T-helper 2 cell (primary cell): ENCODE results near the gene AP2B1.
"Not testable (repeated sequence)": the region's sequence is repeated elsewhere in the genome, so short reads cannot be mapped to it uniquely, and the experiment has no call there.

Source experiments
- DNase-seq, 5 experiments: peaks; one replicate each; pipeline versions ENCODE4 v3.0.0 to v3.0.0-alpha.2; 2012 to 2022

The AP2B1 gene

DNA sequence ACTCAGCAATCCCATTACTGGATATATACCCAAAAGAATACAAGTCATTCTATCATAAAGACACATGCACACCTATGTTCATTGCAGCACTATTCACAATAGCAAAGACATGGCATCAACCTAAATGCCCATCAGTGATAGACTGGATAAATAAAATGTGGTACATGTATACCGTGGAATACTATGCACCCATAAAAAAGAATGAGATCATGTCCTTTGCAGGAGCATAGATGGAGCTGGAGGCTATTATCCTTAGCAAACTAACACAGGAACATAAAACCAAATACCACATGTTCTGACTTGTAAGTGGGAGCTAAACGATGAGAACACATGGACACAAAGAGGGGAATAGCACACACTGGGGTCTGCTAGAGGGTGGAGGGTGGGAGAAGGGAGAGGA lies 116.2 kb downstream of the AP2B1 start:
- DNase-seq, result not testable (repeated sequence)

DNA sequence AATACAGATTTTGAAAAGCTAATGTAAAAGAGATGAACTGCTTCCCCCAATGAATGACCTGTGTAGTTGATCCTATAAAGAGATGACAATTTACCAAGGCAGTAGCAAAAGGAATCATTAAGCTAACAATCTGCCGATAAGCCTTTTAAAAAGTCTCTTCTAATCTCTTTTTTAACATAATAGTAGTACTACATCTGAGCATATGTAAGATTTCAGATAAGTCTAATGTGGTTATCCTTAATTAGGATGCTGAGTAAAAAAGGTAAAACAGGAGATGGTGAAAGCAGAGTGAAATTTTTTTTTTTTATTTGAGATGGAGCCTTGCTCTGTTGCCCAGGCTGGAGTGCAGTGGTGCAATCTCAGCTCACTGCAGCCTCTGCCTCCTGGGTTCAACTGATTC lies 118.1 kb downstream of the AP2B1 start:
- DNase-seq, result no peak

DNA sequence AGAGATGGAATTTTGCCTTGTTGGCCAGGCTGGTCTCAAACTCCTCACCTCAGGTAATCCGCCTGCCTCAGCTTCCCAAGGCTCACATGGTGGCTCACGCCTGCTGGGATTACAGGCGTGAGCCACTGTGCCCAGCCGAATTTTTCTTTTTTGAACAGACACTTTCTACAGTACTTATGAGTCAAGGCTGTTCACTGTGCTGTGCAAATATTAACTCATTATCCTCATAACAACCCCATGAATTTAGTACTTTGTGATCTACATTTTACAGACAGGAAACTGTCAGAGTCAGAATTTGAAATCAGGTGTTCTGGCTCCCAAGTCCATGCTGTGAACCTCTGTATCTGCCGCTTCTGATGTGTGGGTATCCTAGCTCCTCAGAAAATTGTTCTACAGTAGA lies 118.6 kb downstream of the AP2B1 start:
- DNase-seq, result no peak

DNA sequence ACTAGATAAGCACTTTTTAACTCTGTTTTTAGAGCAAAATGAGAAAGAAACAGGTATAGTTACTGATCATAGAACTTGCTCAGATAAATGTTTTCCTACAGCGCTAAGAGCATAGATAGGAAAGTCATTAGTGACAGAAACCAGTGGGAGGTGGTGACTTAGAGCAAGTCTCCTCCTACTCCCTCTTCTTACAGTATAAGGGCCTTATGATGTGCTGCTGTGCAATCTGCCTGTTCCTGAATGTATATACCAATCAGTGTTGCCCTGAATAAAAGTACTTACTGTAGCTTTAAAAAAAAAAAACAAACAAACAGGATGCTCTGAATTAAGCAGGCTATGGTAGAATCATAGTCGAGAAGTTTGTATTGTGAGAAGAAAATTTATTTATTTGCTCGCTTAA lies 121.0 kb downstream of the AP2B1 start:
- peak in 1 of 5 experiments; percentile 41 for DNase-seq

DNA sequence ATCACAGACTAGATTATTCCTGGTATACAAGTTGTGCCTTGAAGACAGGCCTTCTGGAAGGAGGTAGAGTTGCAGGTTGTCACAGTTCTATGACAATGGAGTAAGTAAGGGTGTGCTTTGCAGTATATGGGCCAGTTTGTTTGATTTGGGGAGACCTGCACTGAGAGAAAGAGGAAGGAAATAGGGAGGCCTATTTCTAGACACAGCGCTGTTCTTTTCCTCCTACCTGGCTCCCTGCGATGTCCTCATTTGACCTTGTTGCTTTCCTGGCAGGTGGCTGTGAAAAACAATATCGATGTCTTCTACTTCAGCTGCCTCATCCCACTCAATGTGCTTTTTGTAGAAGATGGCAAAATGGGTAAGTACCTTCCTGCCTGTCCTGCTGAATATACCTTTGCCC lies 121.8 kb downstream of the AP2B1 start:
- no peak for DNase-seq

DNA sequence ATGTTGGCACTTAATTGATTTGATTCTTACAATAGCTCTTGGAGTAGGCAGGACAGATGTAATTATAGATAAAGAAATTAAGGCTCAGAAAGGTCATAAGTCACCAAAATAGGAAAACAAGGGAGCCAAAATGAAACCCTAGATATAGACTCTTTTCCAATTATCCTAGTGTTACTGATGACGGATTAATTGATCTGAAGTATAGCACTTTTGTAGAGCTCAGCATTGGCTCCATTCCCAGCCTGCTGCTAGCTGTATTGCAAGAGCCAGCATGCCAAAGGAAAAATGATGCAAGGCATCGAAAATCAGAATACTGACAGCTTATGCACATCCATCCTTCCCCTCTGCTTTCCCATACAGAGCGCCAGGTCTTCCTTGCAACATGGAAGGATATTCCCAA lies 122.8 kb downstream of the AP2B1 start:
- DNase-seq, result no peak

DNA sequence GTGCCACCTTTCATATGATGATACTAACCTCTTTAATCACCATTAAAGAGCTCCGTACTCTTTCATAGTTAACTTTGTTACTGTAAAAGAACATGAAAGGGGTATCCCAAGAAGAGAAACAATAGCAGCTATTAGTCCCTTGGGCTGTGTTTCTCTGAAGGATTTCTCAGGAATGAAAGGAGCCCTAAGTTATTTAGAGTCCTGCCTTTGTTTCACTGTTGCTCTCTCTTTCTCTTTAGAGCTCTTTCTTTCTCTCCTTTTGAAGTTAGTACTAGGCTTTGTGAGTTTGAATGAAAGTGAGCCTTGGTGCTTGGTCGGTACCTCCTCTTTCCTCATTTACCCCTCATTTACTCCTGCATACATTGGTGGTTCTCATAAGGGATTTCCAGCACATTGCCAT lies 123.8 kb downstream of the AP2B1 start:
- DNase-seq, result no peak

DNA sequence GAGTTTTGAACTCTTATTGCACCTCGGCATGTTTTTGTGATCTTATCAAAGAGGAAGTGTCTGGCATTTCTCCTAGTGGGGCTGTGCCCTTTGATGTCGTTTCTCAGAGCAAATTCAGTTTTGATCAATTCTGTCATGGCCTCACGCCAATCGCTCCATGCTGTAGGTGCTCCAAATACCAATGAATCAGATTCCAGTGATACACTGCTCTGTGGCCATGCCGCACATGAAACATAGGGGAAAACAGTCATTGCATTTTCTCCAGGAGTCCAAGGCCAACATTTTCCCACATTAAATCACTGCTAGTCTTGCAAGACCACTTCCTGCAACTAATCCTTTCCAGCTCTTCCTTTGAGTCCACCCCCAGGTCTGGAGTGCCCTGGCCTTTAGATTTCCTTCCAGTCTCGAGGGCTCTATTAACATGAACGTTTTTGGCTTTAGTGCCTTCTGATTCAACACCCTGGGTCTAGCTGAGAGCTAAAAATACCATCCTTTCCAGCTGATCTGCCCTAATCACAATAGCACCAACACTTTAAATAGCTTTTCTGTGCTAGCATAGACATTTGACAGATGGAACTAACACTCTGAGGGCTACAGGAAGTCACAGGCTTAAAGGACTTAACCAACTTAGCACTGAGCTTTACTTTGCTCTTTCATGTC lies 126.1 kb downstream of the AP2B1 start:
- no peak for DNase-seq

DNA sequence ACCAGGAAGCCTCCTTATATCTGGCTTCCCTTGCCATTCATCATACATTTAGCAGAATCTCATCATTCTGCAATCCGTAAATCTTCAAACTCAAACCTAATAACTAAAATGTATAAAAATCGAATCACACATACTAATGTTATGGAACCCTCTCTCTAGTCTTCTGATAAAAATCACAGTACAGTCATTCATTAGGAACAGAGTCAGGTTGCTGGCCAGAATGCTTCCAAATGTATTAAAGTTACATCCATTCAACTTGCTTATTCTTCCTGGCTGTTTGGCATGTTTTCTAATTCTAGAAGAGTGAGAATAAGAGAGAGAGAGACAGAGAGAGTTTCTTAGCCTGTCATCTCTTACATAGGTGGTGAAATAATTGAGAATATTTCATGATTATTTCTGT lies 127.9 kb downstream of the AP2B1 start:
- no peak for DNase-seq

DNA sequence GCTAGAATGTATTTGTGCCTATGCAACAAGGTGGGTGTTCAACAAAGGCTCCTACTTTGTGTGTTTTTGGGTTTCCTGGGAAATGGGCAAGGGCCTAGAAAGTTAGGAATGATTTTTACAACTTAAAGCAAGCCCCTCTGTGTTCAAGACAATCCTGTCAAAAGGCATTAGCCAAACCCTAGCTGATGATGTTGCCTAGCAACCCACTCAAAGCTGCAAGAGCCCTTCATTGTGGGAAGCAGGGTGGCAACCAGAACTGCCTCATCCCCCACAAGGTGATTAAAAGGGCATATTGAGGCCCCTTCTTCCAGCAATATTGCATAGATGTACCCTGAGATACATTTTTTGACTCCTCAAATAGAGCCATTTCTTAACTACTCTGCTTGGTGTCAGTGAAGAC lies 128.3 kb downstream of the AP2B1 start:
- DNase-seq, result no peak

DNA sequence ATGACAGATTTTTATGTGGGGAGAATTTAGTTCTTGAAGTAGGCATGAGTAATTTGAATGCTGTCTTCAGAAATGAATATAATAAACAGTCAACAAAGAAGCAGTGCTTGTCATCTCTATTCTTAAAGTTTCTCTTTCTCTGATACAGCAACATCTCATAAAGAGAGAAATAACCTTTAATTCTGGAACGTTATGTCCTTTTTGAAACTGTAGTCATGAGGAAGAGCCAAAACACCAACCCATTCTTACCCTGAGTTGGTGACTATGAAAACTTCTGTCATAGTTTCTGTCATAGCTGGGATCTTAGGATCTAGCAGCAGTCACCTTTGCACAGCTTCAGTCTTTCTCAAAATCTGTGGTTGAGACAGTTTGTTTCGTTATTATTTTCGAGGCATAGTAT lies 129.1 kb downstream of the AP2B1 start:
- DNase-seq, result no peak

DNA sequence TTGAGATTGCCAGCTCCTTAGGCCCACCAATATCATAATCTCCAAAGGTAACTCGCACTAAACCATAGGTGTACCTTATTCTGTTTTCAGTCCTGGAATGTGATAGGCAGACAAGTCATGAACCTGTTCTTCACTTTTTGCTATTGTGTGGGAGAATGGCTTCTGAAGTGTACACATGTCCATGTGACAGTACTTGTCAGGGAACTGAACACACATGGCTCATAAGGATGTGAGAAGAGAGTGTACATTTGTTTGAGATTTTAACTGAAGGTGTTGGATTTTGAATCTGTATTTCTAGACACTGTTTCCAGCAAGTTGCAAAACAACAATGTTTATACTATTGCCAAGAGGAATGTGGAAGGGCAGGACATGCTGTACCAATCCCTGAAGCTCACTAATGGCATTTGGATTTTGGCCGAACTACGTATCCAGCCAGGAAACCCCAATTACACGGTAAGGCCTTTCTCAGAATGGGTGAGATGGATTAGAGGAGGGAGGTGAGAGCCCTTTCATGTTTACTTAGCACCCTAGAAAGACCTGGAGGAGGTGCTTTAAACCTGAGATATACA lies 129.9 kb downstream of the AP2B1 start:
- DNase-seq, result no peak

DNA sequence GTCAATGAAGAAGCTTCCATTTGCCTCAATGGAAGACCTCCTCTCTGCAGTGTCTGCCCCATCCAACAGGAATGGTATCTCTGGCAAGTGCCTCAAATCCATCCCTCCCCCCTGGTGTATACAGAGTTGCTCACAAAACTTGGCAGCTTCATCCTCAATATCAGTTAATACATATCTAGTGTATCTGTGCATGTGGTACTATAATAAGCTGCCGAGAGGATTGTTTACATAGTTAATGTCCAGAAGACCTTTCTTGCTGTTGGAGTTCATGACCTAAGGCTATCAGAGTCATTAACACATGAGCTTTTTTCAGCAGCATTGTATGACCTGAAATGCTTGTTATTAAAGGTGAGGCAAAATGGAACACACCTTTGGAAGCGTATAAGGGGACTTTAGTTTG lies 130.4 kb downstream of the AP2B1 start:
- no peak for DNase-seq

DNA sequence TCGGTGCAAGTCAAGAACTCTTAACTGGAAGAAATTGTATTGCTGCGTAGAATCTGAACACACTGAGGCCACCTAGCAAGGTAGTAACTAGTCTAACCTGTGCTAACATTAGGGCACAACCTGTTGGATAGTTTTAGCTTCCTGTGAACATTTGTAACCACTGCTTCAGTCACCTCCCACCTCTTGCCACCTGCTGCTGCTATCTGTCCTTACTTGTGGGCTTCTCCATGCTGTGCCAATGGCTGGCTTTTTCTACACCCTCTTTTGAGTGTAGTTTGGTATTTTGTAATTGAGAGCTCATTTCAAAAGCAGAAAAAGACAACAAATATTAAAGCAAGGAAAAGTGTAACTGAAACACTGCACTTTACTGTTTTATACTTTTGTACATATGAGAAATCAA lies 136.6 kb downstream of the AP2B1 start:
- DNase-seq, result no peak

DNA sequence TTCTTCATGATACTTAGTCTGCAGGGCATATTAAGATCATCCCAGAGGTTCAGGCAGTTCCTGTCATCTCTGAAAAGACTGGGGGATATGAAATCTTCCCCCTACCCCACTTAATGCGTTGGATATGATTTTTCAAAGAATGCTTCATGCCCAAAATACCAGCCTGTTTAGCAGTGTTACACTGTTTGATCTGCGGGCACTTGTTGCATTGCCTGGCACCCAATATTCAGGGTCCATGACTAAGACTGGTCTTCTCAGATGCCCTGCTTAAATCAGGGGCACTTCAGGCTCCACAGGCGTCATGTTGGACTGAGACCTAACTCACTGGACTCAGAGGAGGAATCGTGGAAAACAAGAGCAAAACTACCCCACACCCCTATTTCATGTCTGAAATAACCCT lies 137.9 kb downstream of the AP2B1 start:
- no peak for DNase-seq

DNA sequence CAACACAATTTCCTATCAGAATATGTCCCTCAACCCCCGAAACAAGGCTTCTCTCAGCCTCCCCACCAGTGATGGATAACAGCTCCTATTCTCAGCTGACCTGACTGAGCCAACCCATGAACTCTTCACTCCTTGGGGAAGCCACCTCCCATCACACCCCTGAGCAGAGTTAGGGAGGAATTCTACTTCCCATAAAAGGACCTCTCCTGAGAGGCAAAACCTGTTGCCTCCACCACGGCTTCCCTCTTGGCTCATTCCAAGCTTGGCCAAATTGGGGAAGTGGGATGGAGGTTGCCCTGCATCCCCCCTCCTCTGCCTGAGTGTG lies 138.6 kb downstream of the AP2B1 start:
- no peak for DNase-seq

DNA sequence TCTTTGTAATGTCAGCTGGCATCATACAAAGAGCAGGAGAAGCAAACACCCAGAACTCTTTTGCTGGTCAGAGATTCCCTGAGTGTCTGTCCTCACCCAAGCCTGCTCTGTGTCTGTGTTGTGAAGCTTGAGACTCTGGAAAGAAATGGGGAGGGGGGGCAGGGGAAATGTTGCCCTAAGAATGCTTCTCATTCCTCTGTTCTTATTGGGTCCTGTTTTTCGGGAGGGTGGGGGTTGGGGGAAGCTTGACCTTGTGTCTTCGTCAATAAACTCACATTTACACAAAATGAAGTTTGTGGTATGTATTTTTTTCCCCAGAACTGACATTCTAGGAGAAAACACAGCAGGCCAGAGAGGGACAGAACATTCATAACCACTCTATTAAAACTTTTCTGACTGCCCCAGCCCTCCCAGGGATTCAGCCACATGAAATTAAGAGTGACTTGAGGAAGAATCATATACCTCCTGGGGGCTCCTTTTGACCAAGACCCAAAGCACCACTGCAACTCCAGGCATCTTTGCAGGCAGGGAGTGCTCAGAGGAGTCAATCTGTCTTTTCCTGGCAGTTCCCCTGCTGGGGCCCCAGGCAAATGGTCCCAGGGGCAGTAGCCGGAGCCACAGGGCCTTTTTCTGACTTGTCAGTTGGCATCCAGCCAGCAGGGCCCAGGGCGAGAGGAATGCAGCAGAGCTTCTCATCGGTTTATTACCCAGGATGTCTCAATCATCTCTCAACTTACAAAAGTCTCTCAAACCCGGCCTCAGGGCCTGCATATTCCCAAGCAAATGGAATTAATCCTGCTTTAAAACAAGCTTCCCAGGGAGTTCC lies 139.2 kb downstream of the AP2B1 start:
- DNase-seq, result no peak

DNA sequence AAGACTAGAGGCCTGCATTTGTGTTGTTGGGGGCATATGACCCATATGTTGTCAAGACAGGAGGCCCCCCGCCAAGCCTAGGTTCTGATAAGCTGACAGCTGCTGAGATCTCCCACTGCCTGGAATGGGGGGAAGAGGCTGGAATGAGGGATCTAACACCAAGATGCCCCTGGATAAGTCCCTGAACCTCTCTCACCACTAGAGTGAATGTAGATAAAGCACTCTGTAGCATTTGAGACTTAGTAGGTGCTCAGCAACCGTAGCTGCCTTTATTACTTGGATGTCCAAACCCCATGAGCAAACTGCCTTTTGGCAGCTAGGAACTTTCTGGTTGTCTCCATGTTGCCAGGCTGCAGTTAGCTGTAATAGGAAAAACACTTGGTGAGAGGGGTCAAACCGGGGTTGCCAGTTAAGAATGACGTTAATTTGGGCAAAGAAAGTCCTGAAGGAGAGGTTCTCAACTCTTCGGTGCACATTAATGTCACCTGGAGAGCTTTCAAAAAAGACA lies 139.9 kb downstream of the AP2B1 start:
- no peak for DNase-seq

DNA sequence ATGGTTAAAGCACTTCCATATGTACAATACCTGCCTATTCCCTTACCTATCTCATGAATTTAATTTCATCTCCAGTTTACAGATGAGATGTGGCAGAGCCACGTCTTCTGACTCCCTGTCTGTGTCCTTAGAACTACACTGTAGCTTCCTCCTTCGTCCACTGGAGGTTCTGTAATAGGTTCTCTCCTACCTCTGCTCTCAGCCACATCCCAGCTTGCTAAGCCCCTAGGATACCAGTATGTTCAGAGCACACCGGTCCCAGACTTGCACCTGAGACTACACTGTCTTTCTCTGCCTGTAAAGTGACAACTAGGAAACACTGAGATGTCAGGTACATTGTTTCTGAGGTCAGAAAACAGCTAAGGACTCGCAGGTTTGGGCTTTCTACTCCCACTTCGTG lies 140.5 kb downstream of the AP2B1 start:
- no peak for DNase-seq

DNA sequence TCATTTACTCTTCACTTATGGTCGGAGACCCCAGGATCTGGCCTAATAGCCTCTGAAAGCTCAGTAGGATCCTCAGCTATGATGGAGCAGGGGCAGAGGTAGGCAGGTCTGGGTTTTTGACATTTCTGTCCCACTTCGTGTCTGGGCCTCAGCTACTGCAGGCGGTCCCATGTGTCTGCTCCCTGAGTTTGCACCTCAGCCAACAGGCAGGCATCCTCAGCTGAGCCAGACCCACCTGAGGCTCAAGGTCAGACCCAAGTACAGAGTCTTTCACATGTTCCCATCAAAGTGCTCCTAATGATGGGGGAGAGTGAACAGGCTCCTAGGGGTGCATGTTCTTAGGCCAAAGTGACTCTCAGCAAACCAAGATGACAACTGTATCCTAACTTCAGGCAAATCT lies 141.4 kb downstream of the AP2B1 start:
- DNase-seq, result no peak

DNA sequence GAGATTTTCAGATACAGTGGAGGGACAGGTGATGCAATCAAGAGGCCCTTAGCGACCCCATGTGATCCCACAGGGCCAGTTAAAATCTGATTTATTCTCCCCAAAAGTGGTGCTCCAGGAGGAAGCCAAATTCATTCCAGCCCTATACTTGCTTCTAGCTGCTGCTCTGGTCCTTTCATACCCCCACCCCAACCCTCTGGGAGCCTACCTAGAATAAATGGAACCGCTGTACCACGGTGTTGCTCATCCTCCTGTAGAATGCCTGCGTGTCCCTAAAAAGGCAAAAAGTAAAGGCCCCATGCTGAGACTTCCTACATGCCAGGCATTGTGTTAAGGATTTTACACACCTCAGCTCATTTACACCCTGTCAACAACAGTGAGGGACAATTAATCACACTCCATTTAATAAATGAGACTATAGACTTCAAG lies 142.3 kb downstream of the AP2B1 start:
- no peak for DNase-seq

DNA sequence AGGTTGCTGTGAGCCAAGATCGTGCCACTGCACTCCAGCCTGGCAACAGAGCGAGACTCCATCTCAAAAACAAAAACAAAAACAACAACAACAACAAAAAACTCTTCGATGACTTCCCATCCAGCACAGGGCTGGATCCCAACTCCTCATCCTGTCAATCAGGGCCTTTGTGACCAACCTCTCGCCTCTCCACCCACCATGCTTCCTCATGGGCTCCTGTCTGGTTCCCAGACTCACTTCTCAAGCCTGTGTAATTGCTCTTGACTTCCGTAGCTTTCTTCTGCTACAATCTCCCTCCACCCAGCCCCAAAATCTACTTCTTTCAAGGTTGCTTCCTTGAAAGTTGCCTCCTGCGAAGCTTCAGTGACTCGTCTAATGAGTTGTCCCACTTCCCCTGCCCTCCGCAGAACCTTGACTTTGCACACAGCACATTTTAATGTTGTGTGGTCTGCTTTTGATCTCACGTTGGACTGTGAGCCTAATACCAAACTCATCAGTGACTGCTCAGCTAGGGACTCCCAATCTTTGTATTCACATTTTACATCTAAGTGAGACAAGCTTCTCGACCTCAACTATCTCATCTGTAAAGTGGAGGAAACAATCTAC lies 143.4 kb downstream of the AP2B1 start:
- DNase-seq, result no peak

DNA sequence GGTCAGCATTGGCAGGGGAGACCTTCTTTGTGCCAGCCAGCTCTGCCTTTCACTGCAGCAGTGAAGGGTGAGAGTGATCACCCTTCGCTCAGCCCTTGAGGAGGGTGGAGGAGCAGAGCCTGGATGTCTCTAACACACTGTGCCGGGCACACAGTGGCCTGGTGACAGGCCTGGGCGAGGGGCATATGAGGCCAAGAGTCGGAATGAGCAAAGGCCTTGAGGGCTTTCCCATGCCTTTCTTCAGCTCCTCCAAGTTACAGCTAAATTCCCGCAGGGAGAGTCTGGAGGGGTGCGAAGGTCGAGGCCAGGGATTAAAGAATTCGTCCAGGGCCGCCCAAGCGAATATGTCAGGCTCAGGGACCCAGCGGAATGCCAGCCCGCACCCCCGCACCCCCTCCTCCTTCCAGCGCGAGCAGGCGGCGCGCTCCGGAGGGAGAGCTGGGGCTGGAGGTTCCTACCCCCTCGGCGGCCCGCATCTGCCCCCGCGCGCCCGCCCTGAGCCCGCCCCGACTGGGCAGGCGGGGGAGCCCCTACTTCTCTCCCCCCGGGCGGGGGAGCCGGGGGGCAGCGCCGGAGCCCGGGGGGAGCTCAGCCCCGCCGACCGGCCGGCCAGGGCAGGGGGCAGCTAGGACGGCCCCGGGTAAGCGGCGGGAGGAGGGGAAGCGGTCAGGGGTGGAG lies 144.3 kb downstream of the AP2B1 start, which contains the start of gene RASL10B:
Gene RASL10B (plus strand): TSS at position 401 of the 678 bp plus-strand sequence. CDS start 3,546 bp downstream, outside the sequence.
- peak in 3 of 5 experiments; percentile 27 to 28 (median 28) for DNase-seq
